DND-41 (cell line): ENCODE data around the gene ACP4.
A peak's percentile ranks its signal among the peaks of the same experiment; 100 is the strongest.

Experiments
- ATAC-seq: fragments of 200-7000 bp; cut with Tn5 transposase; 3 replicates; pipeline ENCODE4 v1.9.1; 2021; ENCODE audit warnings: low read depth; ENCODE audit not compliant: insufficient read depth
- DNase-seq: peaks from one replicate; pipeline ENCODE4 v3.0.0-alpha.2; 2020
- H2AFZ ChIP-seq: 2 replicates; pipeline ENCODE4 v1.6.0; 2012; ENCODE audit warnings: low read depth, low read length
- H3K27ac ChIP-seq: 2 replicates; pipeline ENCODE4 v1.5.1; 2012; ENCODE audit warnings: low read length, inconsistent platforms
- H3K27me3 ChIP-seq: fragments of 200-600 bp; sonication (generic); 2 replicates; pipeline ENCODE4 v1.6.0; 2012; ENCODE audit warnings: low read length, mild to moderate bottlenecking, inconsistent platforms; ENCODE audit not compliant: insufficient read depth, poor library complexity
- H3K36me3 ChIP-seq: 2 replicates; pipeline ENCODE4 v1.5.1; 2012; ENCODE audit warnings: low read length, inconsistent platforms; ENCODE audit not compliant: insufficient read depth
- H3K4me1 ChIP-seq: 2 replicates; pipeline ENCODE4 v1.5.1; 2012; ENCODE audit warnings: mild to moderate bottlenecking, low read length; ENCODE audit not compliant: insufficient read depth
- H3K4me2 ChIP-seq: 2 replicates; pipeline ENCODE4 v1.6.0; 2012; ENCODE audit warnings: mild to moderate bottlenecking, moderate library complexity, low read length, inconsistent platforms; ENCODE audit not compliant: insufficient read depth
- H3K4me3 ChIP-seq, 2 experiments: fragments of 200-600 bp in 1 of 2; shearing (Covaris generic) in 1 of 2; 2 replicates each; pipeline ENCODE4 v1.5.1; 2012 to 2016; ENCODE audit warnings: inconsistent platforms in 2 of 2, low read length in 2 of 2, mild to moderate bottlenecking in 2 of 2, low read depth in 1 of 2, moderate library complexity in 1 of 2
- H3K79me2 ChIP-seq: 2 replicates; pipeline ENCODE4 v1.6.0; 2012; ENCODE audit warnings: low read length, inconsistent platforms; ENCODE audit not compliant: insufficient read depth
- H3K9ac ChIP-seq: 2 replicates; pipeline ENCODE4 v1.6.0; 2012; ENCODE audit warnings: low read depth, mild to moderate bottlenecking, inconsistent platforms, low read length, moderate library complexity
- H3K9me3 ChIP-seq: 2 replicates; pipeline ENCODE4 v1.5.1; 2012; ENCODE audit warnings: low read length, moderate library complexity, mild to moderate bottlenecking, inconsistent platforms; ENCODE audit not compliant: insufficient read depth, severe bottlenecking
- H4K20me1 ChIP-seq: 2 replicates; pipeline ENCODE4 v1.6.0; 2012; ENCODE audit warnings: low read length; ENCODE audit not compliant: insufficient read depth
- EZH2 ChIP-seq: IDR thresholded peaks from 3 replicates; pipeline ENCODE4 v1.6.1; 2012; ENCODE audit warnings: borderline replicate concordance, low read depth, mild to moderate bottlenecking, moderate library complexity, low read length, inconsistent platforms; ENCODE audit not compliant: severe bottlenecking
- TF ChIP-seq, protein P1 (sequence below): IDR thresholded peaks from 2 replicates; pipeline ENCODE4 v1.5.1; 2012; ENCODE audit warnings: borderline replicate concordance, low read length, moderate library complexity, mild to moderate bottlenecking; ENCODE audit not compliant: poor library complexity, severe bottlenecking; ENCODE audit errors: extremely low read depth

Gene ACP4

DNA sequence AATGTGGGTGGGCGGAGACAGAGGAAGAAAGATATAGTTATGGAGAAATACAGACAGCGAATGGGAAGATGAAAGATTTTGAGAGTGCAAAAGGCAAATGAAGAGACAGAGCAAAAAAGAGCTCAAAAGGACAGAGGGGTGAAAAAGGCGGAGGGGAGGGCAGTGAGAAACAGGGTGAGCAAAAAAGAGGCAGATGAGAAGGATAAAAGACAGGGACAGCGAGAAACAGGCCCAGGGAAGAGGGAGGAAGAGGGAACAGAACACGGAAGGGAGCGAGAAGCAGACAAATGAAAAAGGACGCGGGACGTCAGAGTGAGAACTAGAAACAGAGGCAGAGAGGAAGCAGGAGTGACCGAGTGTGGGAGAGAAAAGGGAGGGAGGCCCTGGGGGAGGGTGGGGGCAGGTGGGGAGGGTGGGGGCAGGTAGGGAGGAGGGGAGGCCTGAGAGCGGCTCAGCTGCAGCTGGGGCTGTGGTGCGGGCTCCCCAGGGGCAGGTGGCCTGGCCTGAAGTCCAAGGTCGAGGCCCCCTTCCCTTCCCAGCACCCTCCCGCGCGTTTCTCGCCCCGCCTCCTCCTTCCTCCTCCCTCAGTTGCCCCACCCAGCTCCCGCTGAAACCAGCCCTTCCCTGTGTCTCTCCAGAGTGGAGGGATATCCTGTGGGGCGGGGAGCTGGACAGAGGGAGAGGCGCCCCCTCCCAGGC, 30.5 kb downstream of the ACP4 start:
- Histone ChIP-seq H3K4me1 (peaks cover 7% of the 10 kb centered on the region), H3K9ac (no peak overlapping the region), H3K4me2 (peak overlapping the region; percentile 33), H3K9me3 (no peaks in the 10 kb centered on the region), H3K27ac (no peak overlapping the region), H4K20me1 (no peaks in the 10 kb centered on the region), H3K27me3 (peaks cover 18% of the 10 kb centered on the region), H2AFZ (no peak overlapping the region; the same call in 1 of the 2 replicates), H3K36me3 (no peaks in the 10 kb centered on the region), H3K79me2 (no peaks in the 10 kb centered on the region), H3K4me3 (no peak overlapping the region)
- DNase-seq (peak; percentile 17), ATAC-seq (peak; percentile 35; the same call in 1 of the 3 replicates)
- TF ChIP-seq, protein P1, sequence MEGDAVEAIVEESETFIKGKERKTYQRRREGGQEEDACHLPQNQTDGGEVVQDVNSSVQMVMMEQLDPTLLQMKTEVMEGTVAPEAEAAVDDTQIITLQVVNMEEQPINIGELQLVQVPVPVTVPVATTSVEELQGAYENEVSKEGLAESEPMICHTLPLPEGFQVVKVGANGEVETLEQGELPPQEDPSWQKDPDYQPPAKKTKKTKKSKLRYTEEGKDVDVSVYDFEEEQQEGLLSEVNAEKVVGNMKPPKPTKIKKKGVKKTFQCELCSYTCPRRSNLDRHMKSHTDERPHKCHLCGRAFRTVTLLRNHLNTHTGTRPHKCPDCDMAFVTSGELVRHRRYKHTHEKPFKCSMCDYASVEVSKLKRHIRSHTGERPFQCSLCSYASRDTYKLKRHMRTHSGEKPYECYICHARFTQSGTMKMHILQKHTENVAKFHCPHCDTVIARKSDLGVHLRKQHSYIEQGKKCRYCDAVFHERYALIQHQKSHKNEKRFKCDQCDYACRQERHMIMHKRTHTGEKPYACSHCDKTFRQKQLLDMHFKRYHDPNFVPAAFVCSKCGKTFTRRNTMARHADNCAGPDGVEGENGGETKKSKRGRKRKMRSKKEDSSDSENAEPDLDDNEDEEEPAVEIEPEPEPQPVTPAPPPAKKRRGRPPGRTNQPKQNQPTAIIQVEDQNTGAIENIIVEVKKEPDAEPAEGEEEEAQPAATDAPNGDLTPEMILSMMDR = no peak
- no peak for TF ChIP-seq EZH2

DNA sequence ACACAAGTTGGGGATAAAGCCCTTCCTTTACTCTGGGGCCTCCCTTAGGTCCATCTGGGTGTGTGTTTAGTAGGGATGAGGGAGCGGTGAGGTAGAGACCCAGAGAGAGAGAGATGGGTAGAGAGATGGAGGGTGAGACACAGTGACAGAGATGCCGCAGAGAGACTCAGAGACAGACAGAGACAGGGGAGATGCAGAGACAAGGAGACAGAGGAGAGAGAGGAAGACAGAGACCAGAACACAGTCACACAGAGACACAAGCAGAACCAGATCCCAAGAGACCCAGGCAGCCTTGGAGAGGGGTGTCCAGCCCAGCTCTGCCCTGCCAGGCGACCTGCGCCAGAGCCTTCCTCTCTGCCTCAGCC, 31.0 kb downstream of the ACP4 start:
- no peaks in the 10 kb centered on the region for H3K9me3 ChIP-seq
- no peaks in the 10 kb centered on the region for H3K79me2 ChIP-seq
- peaks cover 7% of the 10 kb centered on the region for H3K4me1 ChIP-seq
- no peaks in the 10 kb centered on the region for H4K20me1 ChIP-seq
- no peak for TF ChIP-seq EZH2
- TF ChIP-seq, protein P1 = no peak
- H3K27me3 ChIP-seq = peaks cover 18% of the 10 kb centered on the region
- H3K27ac ChIP-seq = no peak overlapping the region
- peak overlapping the region; percentile 17; the same call in 1 of the 2 replicates for H3K4me2 ChIP-seq
- DNase-seq (no peak), ATAC-seq (no peak)
- no peak overlapping the region for H3K4me3 ChIP-seq
- no peaks in the 10 kb centered on the region for H3K36me3 ChIP-seq
- no peak overlapping the region for H3K9ac ChIP-seq
- no peak overlapping the region for H2AFZ ChIP-seq

DNA sequence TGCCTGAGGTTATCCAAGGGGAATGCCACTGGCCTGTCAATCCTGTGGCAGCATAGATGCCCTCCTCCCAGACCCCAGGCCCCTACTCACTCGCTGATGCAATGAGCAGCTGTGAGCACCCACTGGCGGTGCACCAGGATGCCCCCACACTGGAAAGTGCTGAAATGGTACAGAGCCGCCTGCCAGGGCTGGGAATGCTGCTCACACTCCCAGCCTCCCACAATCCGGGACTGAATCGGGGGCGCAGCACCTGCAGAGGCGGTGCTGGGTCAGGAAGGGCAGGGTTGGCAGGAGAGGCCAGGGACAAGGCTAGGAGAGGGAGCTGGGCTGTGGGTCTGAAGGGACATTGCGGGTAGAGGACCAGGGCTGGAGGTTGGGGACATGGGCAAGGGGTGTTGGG, 31.4 kb downstream of the ACP4 start:
- TF ChIP-seq, protein P1 = no peak
- no peak for TF ChIP-seq EZH2
- H4K20me1 ChIP-seq = no peaks in the 10 kb centered on the region
- DNase-seq (no peak), ATAC-seq (no peak)
- peaks cover 18% of the 10 kb centered on the region for H3K27me3 ChIP-seq
- H2AFZ ChIP-seq = no peak overlapping the region
- no peak overlapping the region for H3K4me2 ChIP-seq
- H3K4me3 ChIP-seq = no peak overlapping the region
- no peaks in the 10 kb centered on the region for H3K36me3 ChIP-seq
- no peak overlapping the region for H3K27ac ChIP-seq
- H3K79me2 ChIP-seq = no peaks in the 10 kb centered on the region
- H3K9me3 ChIP-seq = no peaks in the 10 kb centered on the region
- no peak overlapping the region for H3K9ac ChIP-seq
- peaks cover 7% of the 10 kb centered on the region for H3K4me1 ChIP-seq
